ENCODE measurements around the gene CCDC157. TPM values are rescaled to one million over a fixed set of nuclear protein-coding genes. Genes with fewer than 3 reads are reported as not detected.
A peak's percentile ranks its signal among the peaks of the same experiment; 100 is the strongest.

CCDC157 gene
- 1.8 and 2.9 TPM in 2 replicates for total RNA-seq

DNA sequence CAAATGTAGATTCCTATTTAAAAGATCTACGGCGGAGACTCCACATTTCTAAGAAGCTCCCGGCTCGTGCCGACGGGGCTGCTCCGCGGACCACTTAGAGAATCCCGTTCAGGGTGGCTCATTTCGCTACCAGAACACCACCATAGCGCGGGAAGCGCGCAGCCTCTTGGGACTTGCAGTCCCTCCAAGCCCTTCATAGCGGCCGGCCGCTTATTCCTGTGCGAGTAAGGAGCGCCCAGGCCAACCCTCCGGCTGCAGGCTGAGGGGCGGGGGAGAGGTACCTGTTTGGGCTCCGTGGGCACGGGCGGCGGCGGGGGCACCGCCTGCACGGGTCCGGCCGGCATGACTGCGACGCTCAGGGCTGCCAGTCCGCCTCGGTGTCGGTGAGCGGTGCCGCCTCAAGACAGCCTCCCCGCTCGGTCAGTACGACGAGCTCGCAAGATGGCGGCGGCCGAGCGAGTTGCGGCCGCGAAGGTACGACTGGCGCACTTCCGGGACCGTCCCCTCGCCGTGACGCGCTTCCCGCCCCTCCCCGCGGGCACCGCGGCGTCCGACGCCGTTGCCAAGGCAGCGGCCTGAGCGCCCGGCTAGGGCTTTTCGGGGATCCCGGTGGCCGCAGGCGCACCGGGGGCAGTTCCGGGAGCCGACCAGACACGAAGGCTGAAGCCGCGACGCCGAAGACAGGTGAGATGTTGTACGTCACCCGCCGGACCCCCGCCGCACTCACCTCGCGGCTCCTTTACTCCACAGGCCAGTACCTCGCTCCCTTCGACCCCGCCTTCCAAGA, at the start of gene CCDC157, which contains the start of gene SF3A1:
Gene CCDC157 (plus strand): TSS at position 559 of the 787 bp plus-strand sequence. CDS start 8,994 bp downstream, outside the sequence.
Gene SF3A1 (minus strand): TSS at position 446 of the 787 bp plus-strand sequence. CDS start 102 bp downstream, at position 344.
- Mint-ChIP-seq H3K4me3 (peak within 1 kb of the TSS; percentile 92), H3K4me1 (peaks cover 43% of the 10 kb centered on the region), H3K36me3 (ENCODE audit: low read depth) (peaks cover 37% of the 10 kb centered on the region), H3K9me3 (no peaks in the 10 kb centered on the region), H3K27ac (peak within 1 kb of the TSS; percentile 76), H3K27me3 (no peaks in the 10 kb centered on the region)
- TF ChIP-seq, protein P1, sequence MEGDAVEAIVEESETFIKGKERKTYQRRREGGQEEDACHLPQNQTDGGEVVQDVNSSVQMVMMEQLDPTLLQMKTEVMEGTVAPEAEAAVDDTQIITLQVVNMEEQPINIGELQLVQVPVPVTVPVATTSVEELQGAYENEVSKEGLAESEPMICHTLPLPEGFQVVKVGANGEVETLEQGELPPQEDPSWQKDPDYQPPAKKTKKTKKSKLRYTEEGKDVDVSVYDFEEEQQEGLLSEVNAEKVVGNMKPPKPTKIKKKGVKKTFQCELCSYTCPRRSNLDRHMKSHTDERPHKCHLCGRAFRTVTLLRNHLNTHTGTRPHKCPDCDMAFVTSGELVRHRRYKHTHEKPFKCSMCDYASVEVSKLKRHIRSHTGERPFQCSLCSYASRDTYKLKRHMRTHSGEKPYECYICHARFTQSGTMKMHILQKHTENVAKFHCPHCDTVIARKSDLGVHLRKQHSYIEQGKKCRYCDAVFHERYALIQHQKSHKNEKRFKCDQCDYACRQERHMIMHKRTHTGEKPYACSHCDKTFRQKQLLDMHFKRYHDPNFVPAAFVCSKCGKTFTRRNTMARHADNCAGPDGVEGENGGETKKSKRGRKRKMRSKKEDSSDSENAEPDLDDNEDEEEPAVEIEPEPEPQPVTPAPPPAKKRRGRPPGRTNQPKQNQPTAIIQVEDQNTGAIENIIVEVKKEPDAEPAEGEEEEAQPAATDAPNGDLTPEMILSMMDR (IDR thresholded peaks at IDR 0.05) = no peak
- ATAC-seq (ENCODE audit: low read depth) (peak; percentile 86), DNase-seq (peak; percentile 88)
- intact Hi-C loops (cut with micrococcal nuclease) = loop anchor here (1.0 to 5.0 kb wide), 7 partner anchors 29 to 1136 kb away; partner anchors contain the start of genes CASTOR1, OSM and RNF215
- POLR2A ChIA-PET = interaction anchor here (0.6 to 2.7 kb wide), 17 partner anchors 22 to 968 kb away, joined by 3 to 68 read pairs (median 5); partner anchors contain the start of genes AP1B1, CASTOR1, MTFP1 and OSM
- CTCF ChIA-PET = interaction anchor here (0.9 to 2.1 kb wide), 3 partner anchors 31 to 68 kb away, joined by 4 to 34 read pairs (median 5); partner anchors contain the start of genes CASTOR1 and RNF215

DNA sequence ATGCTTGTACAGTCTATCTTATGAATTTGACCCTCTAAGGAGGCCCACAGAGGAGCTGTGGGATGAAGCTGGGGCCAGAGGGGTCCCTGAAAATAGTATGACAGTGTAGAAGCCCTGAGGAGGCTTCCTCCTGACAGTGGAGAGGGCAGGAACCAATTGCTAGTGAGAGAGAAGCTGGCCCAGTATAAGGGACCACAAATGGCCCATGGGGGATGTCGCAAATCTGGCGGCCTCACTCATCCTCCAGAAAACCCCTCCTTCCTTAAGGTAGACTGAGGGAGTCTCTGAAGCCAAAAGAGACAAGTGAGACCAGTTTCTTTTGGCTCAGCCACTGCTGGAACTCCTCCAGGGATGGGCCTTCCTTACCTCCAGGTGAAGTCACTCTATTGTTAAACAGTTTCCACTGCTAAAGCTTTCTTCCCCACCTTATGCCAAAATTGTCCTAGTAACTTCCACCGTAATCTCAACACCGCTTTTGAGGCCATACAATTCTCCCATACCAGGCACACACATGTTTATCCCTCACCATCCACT, 49.7 kb upstream of the CCDC157 start:
- Mint-ChIP-seq H3K9me3 (no peaks in the 10 kb centered on the region), H3K36me3 (ENCODE audit: low read depth) (peaks cover 2% of the 10 kb centered on the region), H3K27ac (peak overlapping the region; percentile 81), H3K4me1 (peaks cover 100% of the 10 kb centered on the region), H3K27me3 (no peaks in the 10 kb centered on the region), H3K4me3 (peak overlapping the region; percentile 21)
- TF ChIP-seq, protein P1 (IDR thresholded peaks at IDR 0.05) = no peak
- ATAC-seq (ENCODE audit: low read depth) (no peak), DNase-seq (no peak)
- ChIA-PET POLR2A (interaction anchor here (1.2 to 10.9 kb wide), 4 partner anchors 16 to 84 kb away, joined by 3 to 131 read pairs (median 58); partner anchors contain the start of genes CASTOR1, CCDC157, SF3A1 and TBC1D10A), CTCF (interaction anchor here (1.2 to 8.1 kb wide), 2 partner anchors 19 to 80 kb away, joined by 3 to 83 read pairs; partner anchors contain the start of genes CASTOR1 and RNF215)
- intact Hi-C loops (cut with micrococcal nuclease) = no loop called here

DNA sequence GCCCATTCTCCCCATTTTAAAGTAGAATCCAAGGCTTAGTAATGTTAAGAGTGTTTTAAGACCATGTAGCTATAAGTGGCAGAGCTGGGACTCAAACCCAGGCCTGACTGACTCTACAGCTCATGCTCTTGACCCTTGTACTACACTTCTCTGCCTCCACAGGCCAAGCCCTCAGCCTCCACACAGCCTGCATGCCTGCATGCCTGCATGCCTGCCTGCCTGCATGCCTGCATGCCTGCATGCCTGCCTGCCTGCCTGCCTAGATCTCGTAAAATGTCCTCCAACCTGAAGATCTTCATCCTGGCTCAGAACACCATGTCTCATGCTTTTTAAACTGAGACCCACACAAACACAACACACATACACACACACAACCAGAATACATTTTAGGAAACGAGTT, 48.7 kb upstream of the CCDC157 start:
- CTCF ChIA-PET = interaction anchor here (1.5 kb wide), 1 partner anchor 20 kb away, joined by 8 read pairs; the partner anchor contains the start of gene CASTOR1
- Mint-ChIP-seq H3K4me1 (peaks cover 100% of the 10 kb centered on the region), H3K27ac (peak overlapping the region; percentile 81), H3K36me3 (ENCODE audit: low read depth) (peaks cover 3% of the 10 kb centered on the region), H3K27me3 (no peaks in the 10 kb centered on the region), H3K9me3 (no peaks in the 10 kb centered on the region), H3K4me3 (peak overlapping the region; percentile 33)
- TF ChIP-seq, protein P1 (IDR thresholded peaks at IDR 0.05) = no peak
- ATAC-seq (ENCODE audit: low read depth) (no peak), DNase-seq (no peak)
- POLR2A ChIA-PET = interaction anchor here (1.1 to 10.9 kb wide), 4 partner anchors 17 to 48 kb away, joined by 12 to 131 read pairs (median 47); partner anchors contain the start of genes CASTOR1, CCDC157, SF3A1 and TBC1D10A
- intact Hi-C loops (cut with micrococcal nuclease) = no loop called here

DNA sequence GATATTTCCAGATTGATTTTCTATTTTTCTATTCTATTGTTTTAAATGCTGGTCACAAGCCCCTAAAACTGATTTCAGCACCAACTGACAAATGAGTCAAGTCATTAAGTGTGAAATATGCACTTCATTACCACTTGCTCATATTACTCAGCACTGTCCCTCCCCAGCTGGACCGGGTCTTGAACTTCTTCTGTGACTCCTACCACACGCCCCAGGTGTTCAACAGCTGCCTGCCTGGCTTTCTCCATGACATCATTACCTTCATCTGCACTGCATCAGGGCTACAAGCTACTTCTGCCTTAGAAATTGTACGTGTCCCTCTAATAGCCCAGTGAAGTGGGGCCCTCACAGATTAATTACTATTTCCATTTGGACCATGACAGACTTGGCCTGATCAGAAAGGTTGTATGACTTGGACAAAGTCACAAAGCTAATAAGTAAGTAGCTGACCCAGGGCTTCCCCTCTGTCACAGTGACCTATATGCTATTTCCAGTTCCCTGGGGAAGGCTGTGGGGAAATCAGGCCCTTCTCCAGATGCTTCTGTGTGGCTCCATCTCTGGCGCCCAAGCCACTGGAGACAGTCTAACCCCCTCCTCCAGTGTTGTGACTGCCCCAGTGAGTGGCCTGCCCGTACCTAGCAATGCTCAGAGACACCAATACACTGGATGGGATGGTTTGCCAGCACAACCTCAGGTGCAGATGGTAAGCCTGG, 48.1 kb upstream of the CCDC157 start:
- POLR2A ChIA-PET = interaction anchor here (1.1 to 10.9 kb wide), 4 partner anchors 18 to 115 kb away, joined by 10 to 131 read pairs (median 19); partner anchors contain the start of genes CASTOR1, CCDC157, SF3A1 and TBC1D10A

More for the DNA sequence above, 48.1 kb upstream of the CCDC157 start:
- CTCF ChIA-PET = interaction anchor here (1.5 kb wide), 1 partner anchor 20 kb away, joined by 8 read pairs; the partner anchor contains the start of gene CASTOR1
- Mint-ChIP-seq H3K36me3 (ENCODE audit: low read depth) (peaks cover 3% of the 10 kb centered on the region), H3K4me1 (peaks cover 98% of the 10 kb centered on the region), H3K27ac (peak overlapping the region; percentile 81), H3K4me3 (peak overlapping the region; percentile 33), H3K9me3 (no peaks in the 10 kb centered on the region), H3K27me3 (no peaks in the 10 kb centered on the region)
- DNase-seq (no peak), ATAC-seq (ENCODE audit: low read depth) (peak; percentile 35)
- intact Hi-C loops (cut with micrococcal nuclease) = no loop called here
- TF ChIP-seq, protein P1 (IDR thresholded peaks at IDR 0.05) = no peak
